22Rv1 (cell line): Measurements from ENCODE around the gene ATG14.

Experiments
- ZFX ChIP-seq: fragments of 450-650 bp; IDR thresholded peaks from 2 replicates; pipeline ENCODE4 v1.6.1; 2017; ENCODE audit warnings: antibody characterized with exemption, borderline replicate concordance
- TF ChIP-seq, protein P1 (sequence below): fragments of 450-650 bp; IDR thresholded peaks from 2 replicates; pipeline ENCODE4 v1.5.1; 2017; ENCODE audit warnings: mild to moderate bottlenecking

DNA sequence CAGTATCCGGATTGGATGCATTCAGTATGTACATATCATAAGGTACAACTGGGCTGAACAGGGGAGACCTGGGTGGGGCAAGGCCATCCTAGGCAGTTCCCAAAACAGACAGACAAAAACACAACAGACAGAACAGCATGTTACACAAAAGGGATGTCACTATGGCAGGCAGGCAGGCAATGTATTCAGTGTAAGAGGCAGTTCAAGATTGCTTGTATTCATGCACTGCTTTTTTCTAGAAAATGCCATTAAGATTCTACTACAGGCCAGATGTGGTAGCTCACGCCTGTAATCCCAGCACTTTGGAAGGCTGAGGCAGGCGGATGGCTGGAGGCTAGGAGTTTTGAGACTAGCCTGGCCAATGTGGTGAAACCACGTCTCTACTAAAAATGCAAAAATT is 25.3 kb upstream of the ATG14 start:
- TF ChIP-seq, protein P1, sequence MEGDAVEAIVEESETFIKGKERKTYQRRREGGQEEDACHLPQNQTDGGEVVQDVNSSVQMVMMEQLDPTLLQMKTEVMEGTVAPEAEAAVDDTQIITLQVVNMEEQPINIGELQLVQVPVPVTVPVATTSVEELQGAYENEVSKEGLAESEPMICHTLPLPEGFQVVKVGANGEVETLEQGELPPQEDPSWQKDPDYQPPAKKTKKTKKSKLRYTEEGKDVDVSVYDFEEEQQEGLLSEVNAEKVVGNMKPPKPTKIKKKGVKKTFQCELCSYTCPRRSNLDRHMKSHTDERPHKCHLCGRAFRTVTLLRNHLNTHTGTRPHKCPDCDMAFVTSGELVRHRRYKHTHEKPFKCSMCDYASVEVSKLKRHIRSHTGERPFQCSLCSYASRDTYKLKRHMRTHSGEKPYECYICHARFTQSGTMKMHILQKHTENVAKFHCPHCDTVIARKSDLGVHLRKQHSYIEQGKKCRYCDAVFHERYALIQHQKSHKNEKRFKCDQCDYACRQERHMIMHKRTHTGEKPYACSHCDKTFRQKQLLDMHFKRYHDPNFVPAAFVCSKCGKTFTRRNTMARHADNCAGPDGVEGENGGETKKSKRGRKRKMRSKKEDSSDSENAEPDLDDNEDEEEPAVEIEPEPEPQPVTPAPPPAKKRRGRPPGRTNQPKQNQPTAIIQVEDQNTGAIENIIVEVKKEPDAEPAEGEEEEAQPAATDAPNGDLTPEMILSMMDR, result no peak
- TF ChIP-seq ZFX, result no peak
